NK-92 (cell line): ENCODE results near the gene POLDIP2.

Experiments
- DNase-seq: peaks from one replicate; lab custom pipeline; 2025; ENCODE audit not compliant: unreplicated experiment; lab: John Stamatoyannopoulos, UW

Gene POLDIP2

DNA sequence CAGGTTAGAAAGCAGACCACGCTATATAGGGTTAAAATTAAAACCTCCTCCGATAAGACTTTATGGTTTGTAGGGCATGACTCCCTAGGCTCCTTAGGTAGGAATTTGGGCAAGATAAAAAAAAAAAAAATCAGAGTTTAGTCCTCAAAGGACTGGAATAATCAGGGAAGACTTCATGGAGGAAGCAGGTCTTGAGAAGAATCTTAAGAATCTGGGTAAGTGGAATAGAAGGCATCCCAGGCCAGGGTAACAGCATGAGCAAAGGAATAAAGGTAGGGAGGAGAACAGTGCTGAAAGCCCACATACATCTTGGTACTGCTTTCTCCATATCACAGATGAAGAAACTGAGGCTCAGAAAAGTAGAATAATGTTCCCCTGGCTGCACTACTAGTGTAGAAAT is 33.2 kb upstream of the POLDIP2 start:
- no peak for DNase-seq

DNA sequence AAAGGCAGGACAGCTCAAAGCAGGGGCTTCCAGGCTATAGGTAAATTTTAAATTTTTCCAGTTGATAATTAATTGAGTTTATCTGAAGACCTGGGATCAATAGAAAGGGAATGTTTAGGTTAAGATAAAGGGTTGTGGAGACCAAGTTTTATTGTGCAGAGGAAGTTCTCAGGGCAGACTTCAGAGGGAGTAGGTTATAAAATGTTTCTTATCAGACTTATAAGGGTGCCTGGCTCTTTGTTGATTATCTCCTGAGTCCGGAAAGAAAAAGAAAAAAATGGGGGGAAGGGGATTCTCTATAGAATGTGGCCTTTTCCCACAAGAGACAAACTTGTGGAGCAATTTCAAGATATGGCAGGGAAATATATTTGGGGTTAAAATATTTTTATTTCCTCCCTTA is 32.8 kb upstream of the POLDIP2 start:
- DNase-seq: no peak

DNA sequence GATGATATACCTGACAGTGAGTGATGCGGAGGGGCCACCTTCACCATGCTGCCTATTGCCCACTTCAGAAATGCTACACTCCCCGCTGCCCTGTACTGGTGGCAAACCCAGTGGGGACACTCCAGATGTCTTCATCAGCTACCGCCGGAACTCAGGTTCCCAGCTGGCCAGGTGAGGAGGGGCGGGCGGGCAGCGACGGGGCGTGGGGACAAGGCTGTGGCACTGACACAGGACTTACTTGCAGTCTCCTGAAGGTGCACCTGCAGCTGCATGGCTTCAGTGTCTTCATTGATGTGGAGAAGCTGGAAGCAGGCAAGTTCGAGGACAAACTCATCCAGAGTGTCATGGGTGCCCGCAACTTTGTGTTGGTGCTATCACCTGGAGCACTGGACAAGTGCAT is 30.8 kb upstream of the POLDIP2 start:
- no peak for DNase-seq

DNA sequence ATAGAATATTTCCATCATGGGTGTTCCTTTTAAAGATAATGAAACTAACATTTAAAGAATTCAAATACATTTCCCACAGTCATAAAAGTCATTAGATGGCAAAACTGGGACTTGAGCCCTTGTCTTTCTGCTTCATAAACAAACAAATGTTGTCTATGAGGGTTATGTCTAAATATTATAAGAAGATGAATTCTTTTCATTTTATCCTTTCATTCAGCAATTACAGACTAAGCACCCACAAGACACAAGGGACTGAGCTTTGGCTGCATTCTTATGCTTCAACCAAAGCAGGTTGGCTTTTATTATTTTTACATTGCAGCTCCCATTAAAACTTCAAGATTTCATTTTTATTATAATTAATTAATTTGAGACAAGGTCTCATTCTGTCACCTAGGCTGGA is 29.1 kb upstream of the POLDIP2 start:
- DNase-seq: no peak

DNA sequence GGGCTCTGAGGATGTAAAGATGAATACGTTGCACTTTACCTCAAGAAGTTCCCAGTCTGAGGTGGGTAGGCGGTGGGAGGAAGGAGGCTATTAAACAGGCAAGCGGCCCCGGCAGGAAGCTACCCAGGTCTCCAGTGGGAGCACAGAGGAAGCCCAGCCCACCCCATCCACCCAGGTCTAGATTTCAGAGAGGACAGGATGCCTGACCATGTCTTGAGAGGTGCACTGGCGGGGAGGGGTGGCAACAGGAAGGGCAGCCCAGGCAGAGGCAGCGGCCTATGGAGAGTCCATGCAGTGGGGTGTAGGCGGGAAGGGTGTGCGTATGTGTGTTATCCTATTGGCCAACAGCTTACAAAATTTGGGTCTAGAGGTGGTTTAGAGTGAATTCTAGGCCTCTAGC is 28.1 kb upstream of the POLDIP2 start:
- no peak for DNase-seq

DNA sequence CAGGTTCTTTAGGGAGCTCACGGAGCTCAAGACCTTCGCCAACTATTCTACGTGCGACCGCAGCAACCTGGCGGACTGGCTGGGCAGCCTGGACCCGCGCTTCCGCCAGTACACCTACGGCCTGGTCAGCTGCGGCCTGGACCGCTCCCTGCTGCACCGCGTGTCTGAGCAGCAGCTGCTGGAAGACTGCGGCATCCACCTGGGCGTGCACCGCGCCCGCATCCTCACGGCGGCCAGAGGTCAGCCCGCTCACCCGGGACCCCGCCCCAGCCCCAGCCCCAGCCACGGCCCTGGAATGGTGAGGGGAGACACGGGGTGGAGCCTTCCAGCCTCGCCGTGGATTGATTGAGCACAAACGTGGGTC is 27.7 kb upstream of the POLDIP2 start:
- no peak for DNase-seq

DNA sequence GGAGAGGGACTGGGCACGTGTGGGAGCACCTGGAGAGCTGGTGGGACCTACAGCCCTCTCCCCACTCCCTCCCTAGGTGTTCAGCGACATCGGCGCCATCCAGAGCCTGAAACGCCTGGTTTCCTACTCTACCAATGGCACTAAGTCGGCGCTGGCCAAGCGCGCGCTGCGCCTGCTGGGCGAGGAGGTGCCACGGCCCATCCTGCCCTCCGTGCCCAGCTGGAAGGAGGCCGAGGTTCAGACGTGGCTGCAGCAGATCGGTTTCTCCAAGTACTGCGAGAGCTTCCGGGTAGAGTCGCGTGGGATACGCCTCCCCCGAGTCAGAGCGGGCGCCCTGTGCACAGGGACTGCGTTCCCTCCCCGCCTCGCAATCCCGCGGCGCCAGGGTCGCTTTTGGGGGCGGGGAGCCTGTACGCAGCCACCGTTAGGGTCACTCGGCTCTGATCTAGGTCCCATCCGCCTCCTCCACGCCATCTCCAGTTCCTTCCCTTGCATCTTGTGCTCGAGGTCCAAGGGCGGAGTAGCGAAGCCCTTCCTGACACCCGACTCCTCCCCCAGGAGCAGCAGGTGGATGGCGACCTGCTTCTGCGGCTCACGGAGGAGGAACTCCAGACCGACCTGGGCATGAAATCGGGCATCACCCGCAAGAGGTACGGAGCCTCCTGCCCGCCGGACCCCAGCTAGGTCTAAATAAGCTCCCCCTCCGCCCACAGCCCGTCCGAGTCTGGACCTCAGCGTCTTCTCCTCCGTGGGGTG is 27.1 kb upstream of the POLDIP2 start:
- DNase-seq: no peak

DNA sequence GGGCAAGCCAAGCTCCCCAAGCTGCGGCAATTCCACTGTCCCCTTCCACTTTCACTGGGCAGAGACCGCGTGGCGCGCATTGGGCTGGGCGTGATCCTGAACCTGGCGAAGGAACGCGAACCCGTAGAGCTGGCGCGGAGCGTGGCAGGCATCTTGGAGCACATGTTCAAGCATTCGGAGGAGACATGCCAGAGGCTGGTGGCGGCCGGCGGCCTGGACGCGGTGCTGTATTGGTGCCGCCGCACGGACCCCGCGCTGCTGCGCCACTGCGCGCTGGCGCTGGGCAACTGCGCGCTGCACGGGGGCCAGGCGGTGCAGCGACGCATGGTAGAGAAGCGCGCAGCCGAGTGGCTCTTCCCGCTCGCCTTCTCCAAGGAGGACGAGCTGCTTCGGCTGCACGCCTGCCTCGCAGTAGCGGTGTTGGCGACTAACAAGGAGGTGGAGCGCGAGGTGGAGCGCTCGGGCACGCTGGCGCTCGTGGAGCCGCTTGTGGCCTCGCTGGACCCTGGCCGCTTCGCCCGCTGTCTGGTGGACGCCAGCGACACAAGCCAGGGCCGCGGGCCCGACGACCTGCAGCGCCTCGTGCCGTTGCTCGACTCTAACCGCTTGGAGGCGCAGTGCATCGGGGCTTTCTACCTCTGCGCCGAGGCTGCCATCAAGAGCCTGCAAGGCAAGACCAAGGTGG is 24.0 kb upstream of the POLDIP2 start:
- DNase-seq: no peak

DNA sequence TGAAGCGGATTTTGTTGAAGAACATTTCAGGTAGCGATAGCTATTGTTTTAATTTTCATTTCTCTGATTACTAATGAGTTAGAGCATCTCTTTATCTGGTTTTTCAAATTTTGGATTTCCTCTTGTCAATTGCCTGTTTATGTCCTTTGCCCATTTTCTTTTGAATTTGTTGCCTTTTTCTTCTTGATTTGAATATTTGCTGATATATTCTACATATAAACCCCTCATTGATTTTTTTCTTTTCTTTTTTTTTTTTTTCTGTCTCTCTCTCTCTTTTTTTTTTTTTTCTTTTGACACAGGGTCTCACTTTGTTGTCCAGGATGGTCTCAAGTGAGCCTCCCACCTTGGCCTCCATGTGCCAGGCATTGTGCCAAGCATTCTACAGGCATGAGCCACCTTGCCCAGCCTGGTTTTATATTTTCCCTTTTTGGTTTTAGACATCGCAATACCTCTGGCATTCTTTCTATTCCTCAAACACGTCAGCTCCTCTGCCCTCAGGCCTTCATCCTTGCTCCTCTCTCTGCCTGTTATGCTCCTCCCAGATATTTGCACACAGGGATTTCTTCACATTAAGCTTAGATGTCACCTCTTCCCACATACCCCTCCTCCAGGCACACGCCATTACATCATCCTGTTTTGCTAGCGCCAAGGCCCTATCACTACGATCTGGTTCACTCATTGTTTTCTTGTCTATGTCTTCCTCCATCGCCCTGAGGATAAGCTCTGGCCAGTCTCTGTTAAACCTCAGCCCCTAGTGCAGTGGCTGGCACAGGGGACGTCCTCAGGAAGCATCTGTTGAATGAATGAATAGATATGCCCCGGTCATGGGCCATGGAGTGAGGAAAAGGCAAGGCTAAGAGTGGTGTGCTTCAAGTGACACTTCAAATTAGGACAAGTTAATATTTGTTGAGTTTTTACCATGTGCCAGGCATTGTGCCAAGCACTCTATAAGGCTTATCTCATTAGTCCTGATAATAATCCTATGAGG is 22.8 kb upstream of the POLDIP2 start:
- no peak for DNase-seq

DNA sequence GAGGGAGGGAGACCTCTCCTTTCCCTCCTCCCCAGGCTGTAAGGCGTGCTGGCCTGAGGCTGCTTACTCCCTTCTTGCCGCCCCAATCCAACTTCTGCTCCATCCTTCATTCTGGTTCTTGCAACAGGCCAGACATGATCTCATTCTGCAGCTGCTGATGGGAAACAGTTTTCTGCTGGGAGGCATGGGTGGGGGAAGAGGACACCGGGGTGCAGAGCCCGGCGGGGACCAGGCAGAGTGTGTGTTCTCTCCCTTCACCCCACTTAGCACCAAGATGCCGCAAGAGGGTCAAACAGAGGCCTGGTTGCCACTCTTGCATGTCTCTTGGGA is 15.6 kb upstream of the POLDIP2 start:
- no peak for DNase-seq

DNA sequence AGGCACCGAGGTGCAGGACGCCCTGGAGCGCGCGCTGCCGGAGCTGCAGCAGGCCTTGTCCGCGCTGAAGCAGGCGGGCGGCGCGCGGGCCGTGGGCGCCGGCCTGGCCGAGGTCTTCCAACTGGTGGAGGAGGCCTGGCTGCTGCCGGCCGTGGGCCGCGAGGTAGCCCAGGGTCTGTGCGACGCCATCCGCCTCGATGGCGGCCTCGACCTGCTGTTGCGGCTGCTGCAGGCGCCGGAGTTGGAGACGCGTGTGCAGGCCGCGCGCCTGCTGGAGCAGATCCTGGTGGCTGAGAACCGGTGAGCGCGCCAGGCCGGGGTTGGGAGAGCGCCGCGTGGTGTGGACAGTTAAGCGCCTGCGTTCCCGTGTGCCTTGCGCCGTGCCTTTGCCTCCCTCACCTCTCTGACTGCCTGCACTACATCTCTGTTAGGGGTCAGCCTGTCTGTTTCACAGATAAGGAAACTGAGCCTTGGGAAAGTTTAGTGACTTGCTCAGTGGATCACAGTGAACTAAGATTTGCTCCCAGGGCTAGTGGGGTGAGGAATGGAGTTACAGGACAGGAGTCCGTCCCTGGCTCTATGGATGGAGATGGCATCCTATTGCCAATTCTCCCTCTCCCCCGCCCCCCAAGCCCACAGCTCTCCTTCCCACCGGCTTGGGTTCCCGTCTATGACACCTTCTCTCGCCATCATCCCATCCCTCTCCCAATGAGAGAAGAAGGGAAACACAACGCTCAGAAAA is 15.0 kb upstream of the POLDIP2 start:
- no peak for DNase-seq

DNA sequence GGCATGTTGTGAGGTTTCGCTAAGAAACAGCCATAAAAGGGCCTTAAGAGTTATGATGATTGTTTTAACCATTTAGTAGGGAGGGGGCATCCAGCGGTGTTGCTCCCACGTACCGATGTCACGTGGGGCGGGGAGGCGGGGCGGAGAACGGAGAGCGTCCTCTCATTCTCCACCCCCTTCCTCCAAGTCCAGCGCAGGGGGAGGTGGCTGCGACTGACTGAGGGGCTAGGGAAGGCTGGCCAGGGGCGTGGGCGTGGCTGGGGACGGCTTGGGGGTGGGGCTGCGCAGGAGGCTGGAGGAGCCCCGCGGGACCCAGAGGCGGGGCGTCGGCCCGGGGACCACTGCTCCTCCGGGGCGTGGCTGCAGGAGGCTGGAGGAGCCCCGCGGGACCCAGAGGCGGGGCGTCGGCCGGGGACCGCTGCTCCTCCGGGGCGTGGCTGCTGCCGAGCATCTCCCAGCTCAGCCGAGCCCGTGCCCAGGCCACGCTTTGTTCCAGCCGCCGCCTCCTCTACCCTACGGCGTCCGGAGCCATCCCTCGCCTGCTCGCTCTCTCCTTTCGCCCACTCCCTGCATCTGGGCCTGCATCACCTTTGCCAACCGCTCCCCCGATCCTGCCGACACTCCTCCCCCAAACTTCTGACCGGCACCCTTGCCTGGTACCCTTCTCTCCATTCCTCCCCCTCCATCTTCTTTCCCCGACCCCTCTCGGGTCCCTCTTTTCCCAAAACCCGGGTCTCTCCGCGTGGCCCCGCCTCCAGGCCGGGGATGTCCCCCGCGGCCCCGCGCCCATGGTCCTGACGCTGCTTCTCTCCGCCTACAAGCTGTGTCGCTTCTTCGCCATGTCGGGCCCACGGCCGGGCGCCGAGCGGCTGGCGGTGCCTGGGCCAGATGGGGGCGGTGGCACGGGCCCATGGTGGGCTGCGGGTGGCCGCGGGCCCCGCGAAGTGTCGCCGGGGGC is 14.2 kb upstream of the POLDIP2 start, which contains the start of gene SARM1:
SARM1 (plus strand) TSS at position 450 of the 958 bp plus-strand sequence; CDS start at position 789, 339 bp downstream.
- DNase-seq: no peak

DNA sequence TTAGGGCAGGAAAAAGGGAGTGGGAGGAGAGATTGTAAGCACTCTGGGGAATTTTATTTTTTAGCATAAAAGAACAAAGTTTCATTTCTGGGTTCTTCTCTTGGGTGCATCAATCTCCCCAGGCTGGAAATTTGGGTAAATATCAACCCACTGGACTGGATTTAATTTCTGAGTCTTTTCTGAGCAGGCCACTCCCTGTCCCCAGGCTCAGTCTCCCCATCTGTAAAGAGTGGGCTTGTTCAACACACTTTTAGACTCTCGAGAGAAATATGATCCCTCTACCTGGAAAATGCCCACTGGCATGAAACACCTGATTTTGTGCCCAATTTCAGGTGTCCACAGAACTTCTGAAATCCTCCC is 13.4 kb upstream of the POLDIP2 start:
- no peak for DNase-seq

DNA sequence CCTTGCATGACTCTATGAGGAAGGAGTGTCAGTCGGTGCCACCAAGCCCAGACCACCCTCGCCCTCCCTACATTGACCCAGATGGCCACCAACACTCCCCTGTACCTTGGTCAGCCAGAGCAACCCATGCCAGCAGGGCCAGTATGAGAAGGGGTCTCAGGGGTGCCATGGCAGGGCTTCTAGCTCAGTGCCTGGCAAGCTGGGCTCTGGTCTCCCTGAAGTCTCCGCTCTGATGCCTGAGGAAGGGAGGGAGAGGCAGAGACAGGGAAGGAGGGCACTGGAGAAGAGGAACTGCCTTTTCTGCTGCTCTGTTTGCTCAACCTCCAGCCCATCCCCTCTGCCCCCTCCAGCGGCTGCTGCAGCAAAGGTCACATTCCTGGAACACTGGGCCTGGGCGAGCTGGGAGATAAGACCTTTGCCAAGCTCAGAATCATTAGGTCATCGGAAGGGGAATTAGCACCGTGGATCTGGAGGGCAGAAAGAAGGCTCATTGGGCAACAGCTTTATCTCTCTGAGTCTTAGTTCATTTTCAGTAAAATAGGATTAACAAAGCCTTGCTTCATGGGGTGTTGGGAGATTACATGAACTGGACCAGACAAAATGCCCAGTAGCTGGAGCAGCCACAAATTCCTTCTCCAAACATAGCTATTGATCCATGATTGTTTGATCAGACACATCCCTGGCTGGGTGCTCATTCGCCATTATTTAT is 12.9 kb upstream of the POLDIP2 start, which contains the start of gene VTN:
VTN (minus strand) TSS at position 273 of the 709 bp plus-strand sequence; CDS start at position 169, 104 bp downstream.
- no peak for DNase-seq

DNA sequence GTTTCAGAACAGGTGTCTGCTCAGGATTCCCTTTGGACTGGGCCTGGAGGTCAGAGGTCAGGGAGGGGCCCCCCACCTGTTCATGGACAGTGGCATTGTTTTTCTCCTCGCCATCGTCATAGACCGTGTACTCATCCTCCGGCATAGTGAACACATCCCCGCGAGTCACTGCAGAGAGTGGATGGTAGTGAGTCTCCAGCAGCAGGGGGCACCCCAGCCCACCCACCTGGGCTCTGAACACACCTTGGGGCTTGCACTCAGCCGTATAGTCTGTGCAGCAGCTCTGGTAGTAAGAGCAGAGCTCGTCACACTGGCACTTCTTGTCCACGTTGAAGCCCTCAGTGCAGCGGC is 12.3 kb upstream of the POLDIP2 start:
- DNase-seq: no peak

DNA sequence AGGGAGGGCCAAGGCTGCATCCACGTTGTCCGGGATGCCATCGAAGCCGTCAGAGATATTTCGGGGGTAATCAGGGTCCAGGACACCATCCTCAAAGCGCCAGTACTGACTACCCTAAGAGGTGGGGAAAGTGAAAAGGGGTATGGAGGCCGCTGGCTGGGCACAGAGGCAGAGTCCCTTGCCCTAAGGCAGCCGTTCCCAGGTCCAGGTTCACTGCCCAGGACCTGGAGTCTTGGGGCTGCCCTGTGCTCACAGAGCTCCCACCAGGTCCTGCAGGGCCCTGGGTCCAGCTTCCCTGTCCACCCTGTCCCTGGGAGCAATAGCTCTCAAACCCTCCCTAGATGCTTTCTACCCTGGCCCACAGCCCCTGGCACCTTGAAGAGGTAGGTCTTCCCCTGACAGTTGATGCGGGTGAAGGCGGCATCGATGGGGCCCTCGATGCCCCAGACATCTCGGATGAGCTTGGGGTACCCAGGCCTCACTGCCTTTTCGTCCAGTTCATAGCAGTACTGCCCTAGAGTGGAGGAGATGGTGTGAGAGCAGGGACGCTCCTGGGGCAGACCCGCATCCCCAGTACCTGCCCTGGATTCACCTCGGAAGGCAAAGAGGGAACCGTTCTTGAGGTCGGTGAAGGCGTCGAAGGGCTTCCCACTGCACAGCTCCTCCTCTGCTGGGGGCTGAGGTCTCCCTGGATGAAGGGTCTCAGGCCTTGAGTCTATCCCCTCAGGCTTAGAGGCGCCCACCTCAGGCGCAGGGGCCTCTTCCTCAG is 11.8 kb upstream of the POLDIP2 start:
- DNase-seq: no peak

DNA sequence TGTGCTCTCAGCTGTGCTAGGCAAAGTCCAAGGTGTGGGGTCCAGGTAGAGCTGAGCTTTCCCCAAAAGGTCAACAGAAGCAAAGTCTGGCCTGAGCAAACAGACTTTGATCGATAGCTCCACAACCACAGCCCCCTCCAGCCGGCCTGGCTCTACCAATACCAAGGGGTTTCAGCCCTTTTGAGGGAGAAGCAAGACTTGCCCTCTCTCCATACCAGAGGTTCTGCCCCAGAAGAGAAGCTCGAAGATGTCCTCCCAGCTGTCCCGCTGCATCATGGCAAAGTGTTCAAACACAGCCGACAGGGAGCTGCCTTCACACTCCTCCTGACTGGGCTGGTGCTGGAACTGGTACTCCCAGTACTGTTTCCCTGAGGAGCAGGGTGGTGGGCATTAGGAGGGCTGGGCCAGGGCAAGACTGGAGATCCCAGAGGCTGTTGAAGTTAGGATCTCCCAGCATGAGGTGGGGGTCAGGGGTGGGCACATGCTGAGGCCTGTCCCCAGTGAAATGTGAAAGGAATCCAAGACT is 11.0 kb upstream of the POLDIP2 start:
- DNase-seq: no peak

DNA sequence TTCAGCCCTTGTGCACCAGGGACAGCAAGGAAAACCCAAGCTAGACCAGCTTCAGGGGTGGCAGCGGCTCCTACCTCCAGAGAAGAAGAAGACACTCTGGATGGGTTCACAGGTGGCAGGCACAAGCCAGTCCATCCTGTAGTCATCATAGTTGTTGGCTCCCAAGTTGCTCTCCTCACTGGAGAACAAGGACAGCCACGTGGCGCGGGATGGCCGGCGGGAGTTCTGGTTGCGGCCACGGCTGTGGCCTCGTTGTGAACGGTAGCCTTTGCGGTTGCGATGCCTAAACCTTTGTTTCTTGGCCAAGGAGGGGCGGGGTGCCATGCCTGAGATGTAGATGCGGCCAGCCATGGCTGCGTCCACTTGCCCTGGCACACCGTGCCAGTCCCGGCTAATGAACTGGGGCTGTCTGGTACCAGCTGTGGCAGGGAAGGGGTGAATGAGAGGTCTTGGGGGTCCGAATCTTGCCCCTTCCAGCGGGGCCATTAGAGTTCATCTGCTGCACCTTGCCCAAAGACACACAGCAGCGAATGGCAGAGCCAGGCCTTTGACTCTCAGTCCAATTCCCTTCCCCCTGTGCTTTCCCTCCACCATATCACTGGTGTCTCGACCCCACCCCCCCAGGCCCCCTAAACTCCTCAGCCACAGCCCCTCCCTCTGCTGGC is 10.4 kb upstream of the POLDIP2 start:
- DNase-seq: no peak
